Measurements from ENCODE around the gene EFHC2.
"Not testable (repeated sequence)": the region's sequence is repeated elsewhere in the genome, so short reads cannot be mapped to it uniquely, and the experiment has no call there.

The EFHC2 gene

DNA sequence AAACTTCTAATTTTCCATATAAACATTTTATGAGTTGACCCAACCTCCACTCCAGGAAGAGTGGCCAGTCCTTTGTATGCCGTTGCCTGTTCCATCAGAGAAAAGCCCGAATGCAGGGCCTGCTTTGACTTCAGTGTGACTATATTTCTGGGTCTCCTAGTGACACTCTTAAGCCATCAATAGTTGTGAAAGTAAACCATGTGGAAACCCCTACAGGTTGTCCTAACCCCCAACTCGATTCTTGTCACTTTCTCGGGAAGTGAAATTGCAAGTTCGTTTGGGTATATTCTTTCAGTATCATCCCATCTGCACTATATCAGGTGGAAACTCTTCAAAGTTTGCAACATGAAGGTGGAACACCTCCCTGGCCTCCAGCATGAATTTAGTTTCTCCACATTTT is 52.8 kb downstream of the EFHC2 start:
- DNase-seq: no peak

DNA sequence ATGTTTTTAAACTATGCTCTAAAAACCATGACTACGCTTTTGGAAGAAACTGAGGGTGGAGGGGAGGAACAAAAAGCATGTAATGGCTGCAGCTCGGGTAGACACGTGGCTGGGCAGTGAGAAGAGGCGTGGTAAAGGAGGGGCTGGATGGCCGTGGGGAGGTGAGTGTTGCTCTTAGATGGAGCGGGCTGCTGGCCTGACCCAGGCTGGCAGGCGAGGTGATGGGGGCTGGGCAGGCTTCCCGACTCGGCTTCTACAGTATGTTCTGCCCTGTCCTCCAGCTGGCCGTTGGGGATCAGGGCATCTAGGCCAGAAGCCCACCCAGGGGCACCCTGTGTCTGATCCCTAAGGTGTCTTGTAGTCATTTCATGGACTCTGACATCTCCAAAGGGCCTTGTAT is 60.7 kb downstream of the EFHC2 start:
- no peak for DNase-seq

DNA sequence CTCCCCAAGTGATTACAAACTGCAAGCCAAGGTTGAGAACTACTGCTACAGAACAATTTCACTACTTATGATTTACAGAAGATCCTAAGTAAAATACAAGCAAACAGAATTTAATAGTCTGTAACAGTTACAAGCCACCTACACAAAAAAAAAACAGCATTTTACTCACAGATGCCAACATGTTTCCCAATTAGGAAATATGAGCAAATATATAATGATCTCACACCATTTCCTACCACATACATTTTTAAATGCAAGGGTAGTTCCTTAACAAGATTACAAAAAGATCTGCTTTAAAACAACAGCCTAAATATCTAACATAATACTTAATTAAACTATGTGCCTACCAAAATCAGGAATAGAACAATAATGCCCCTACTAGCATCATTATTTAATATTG is 63.4 kb downstream of the EFHC2 start:
- no peak for DNase-seq

GRCh38 chrX:44274096-44274495 is 69.4 kb downstream of the EFHC2 start:
- DNase-seq: no peak

DNA sequence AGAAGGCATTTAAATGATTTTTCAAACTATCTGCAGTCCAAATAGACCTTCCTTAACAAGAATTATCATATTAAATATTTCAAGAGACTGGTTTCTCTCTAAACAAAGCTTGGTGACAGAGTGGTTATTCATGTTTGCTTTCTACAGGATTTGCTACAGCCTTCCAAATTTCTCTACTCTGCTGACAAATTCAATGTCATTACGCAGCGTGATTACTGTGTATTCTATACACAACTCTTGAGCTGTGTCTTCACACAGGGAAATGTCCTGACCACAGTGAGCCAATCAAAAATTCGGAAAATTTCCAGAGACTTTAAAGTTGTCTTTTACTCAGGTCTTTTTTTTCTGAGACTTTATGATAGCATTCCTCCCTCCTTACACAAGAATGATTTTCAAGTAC is 75.6 kb downstream of the EFHC2 start:
- no peak for DNase-seq

GRCh38 chrX:44267116-44267515 is 76.4 kb downstream of the EFHC2 start:
- no peak for DNase-seq

DNA sequence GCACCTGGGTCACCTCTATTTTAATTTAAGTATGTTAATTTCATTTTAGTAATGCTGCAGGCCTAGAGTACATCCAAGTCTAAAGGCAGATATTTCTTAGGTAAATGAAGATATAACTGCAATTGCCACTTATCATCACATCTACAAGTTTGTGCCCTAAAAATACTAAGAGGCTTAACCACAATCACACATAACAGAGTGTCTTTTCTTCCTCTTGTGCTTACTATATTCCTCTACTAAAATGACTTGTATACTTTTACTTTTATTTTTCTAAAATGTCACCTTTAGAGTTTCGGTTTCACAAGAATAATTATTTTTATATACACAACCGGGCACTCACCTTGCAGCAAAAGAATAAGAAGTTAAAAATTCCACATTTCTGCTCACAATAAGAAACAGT is 77.9 kb downstream of the EFHC2 start:
- no peak for DNase-seq

GRCh38 chrX:44264936-44265335 is 78.5 kb downstream of the EFHC2 start:
- DNase-seq: no peak

GRCh38 chrX:44261286-44261685 is 82.2 kb downstream of the EFHC2 start:
- no peak for DNase-seq

DNA sequence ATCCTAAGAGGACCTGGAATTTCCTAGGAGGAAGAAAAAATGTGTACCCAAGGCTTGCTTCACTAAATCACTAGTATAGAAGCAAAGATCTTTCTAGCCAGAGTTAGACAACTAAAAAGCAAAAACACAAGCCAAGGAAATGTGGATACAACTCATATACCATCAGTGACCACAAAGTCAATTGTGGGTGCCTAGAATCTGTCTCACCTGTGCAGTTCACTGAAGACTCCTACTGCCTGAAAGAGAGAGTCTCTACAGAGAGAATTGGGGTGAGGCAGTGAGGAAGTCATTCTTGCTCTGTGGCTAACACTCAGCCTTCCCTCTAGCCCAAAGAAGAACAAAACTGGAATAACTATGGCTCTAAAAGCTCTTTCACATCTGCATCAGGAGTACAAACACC is 82.9 kb downstream of the EFHC2 start:
- DNase-seq: no peak

DNA sequence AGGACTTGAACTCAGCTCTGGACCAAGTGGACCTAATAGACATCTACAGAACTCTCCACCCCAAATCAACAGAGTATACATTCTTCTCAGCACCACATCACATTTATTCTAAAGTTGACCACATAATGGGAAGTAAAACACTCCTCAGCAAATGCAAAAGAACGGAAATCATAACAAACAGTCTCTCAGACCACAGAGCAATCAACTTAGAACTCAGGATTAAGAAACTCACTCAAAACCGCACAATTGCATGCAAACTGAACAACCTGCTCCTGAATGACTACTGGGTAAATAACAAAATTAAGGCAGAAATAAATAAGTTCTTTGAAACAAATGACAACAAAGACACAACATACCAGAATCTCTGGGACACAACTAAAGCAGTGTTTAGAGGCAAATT is 87.7 kb downstream of the EFHC2 start:
- DNase-seq: not testable (repeated sequence)

- DNase-seq: no peak
Measured at GRCh38 chrX:44253575-44253942, 89.9 kb downstream of the EFHC2 start.

GRCh38 chrX:44252688-44253574 is 90.5 kb downstream of the EFHC2 start:
- peak; percentile 24 for DNase-seq

DNA sequence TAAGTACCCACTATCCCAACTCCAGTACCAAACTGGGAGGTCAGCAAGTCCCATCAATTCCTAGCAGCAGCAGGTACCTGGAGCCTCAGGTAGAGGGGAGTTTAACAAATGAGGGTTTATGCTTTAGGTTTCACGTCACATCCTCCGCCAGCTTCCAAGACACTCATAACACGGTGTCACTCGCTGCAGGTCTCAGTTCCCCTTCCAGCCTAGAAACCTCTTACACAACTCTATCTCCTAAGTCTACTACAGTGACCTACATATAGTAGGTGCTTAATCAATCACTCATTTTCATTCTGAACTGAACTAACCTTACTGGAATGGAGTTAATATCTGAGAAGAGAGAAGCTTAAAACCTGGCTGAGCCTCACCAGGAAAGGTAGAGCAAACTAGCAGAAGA is 96.0 kb downstream of the EFHC2 start:
- DNase-seq: no peak

DNA sequence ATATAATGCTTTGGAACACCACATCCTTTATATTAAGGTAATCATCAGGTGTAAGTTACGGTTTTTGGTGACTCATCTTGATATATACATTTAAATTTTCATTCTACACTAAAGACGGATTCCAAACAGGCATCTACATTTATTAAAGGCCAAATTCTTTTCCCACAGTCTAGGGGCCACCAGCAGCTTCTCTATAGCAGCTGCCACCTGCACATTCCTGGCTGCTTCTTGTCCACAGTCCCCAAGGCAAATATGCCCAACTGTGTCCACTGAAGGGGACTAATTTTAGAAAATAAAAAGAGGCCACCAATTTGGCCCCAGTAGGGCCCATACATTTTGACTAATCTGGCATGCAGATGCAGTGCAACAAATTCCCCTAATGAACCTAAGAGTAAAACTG is 96.6 kb downstream of the EFHC2 start:
- no peak for DNase-seq

GRCh38 chrX:44245733-44246132 is 97.7 kb downstream of the EFHC2 start:
- no peak for DNase-seq

GRCh38 chrX:44244008-44244407 is 99.5 kb downstream of the EFHC2 start:
- peak; percentile 76 for DNase-seq

- no peak for DNase-seq
Measured at GRCh38 chrX:44241546-44241945, 101.9 kb downstream of the EFHC2 start.

DNA sequence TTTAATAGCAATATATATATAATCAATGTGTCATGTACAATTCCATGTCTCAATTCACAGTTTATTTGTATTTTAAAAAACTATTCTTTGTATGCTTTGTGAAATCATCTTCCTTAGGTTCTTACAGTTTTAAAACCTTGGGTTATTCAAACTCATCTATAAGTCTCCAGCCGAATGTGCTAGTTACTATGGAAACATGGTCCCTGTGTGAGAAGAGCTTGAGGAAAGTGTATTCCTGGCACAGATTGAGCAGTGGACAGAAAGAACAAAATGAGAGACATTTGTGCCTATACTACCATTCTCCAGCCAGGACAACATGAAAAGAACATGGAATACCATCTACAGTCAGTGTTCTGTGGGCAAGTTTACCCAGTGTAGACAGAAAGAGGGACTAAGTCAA is 103.4 kb downstream of the EFHC2 start:
- DNase-seq: no peak

DNA sequence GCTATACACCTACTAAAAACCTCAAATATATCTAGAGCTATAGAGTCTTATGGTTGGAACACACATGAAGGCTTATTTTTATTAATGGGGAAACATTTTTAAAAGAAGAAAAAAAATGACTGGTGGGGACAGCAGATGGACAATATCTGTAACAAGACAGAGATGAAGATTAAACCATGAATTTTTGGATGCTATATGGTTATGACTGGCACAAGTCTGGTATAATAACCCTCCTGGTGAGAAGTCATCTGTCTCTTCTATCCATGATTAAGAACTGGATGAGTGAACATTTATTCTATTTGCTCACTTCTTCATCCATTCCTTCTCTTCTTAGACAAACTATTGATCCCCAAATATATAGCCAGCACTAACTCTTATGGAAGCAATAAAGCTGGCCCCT is 104.4 kb downstream of the EFHC2 start:
- DNase-seq: no peak

DNA sequence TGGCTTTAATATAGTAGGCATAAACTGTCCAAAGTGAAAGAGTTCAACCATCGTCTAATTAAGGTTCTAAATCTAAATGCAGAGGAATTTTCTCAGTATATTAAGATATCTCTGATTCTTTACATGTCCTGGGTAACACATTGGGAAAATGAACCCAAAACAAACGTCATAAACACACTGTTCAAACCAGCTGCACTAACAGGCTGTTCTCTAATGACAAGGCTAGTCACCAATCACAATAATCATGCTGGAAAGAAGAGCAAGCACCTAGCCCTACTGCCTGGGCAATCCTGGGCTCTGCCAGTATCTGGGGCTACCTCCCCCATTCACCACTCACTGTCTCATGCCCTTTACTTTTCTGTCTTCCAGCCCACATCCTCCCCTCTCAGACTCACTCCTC is 107.9 kb downstream of the EFHC2 start:
- DNase-seq: no peak

DNA sequence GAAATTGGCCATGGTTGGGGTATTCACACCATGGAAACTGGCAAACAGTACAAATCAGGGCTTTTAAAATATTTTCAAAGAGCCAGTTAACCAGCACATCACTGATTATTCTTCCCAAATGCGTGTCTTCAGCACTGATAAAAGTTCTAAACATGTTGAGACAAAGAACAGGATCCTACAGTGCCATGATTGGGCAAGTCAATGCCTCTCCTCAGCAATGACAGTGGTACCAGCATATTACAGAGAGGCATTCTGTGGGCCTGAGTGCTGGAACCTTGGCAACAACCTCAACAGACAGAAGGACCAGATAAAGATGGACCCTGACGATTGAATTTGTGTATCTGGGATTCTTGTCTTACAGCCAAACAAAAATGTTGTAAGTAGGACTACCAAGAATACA is 108.9 kb downstream of the EFHC2 start:
- no peak for DNase-seq

GRCh38 chrX:44234116-44234515 is 109.4 kb downstream of the EFHC2 start:
- DNase-seq: no peak

GRCh38 chrX:44232081-44232480 is 111.4 kb downstream of the EFHC2 start:
- DNase-seq: no peak

- DNase-seq: no peak
Measured at GRCh38 chrX:44228621-44229020, 114.9 kb downstream of the EFHC2 start.
